ENCODE results near the gene SLC22A23. TPM values are rescaled to one million over a fixed set of nuclear protein-coding genes. Genes with fewer than 3 reads are reported as not detected.

SLC22A23 gene
- total and polyA plus RNA-seq, 2 experiments from 2014 or later, result 2.4 to 7.3 TPM

GRCh38 chr6:3368685-3369084 lies 88.2 kb downstream of the SLC22A23 start:
- Histone ChIP-seq H3K36me3 (ENCODE audit: low read depth) (no peaks in the 10 kb centered on the region), H3K27me3 (replicated peaks; ENCODE audit: insufficient read depth) (no peaks in the 10 kb centered on the region), H3K4me2 (ENCODE audit: unreplicated experiment) (no peak overlapping the region), H3K9me3 (ENCODE audit: low read depth) (no peaks in the 10 kb centered on the region), H3K9ac (no peak overlapping the region), H3K4me3 (no peak overlapping the region), H2AFZ (no peak overlapping the region), H3F3A (ENCODE audit: insufficient read depth) (no peaks in the 10 kb centered on the region), H3K79me2 (ENCODE audit: insufficient read depth) (no peaks in the 10 kb centered on the region), H4K20me1 (ENCODE audit: insufficient read depth) (no peaks in the 10 kb centered on the region), H3K27ac (no peak overlapping the region), H3K4me1 (ENCODE audit: insufficient read depth) (no peaks in the 10 kb centered on the region), H3K9me2 (ENCODE audit: insufficient read depth) (no peaks in the 10 kb centered on the region)
- DNase-seq, result no peak
- in situ Hi-C loops (cut with MboI), result no loop called here
- WGBS, 2 experiments (ENCODE audit: low coverage in 1 of 2, low lambda C conversion rate in 2 of 2, missing lambda C conversion rate in 2 of 2), result 59 to 62% methylated on average over 4 of the region's 4 CpGs
- TF ChIP-seq EZH2 (IDR thresholded peaks at IDR 0.05; ENCODE audit: insufficient read depth, poor library complexity, severe bottlenecking) (no peak), EZH2phosphoT487 (IDR thresholded peaks at IDR 0.05; ENCODE audit: insufficient read depth, low read depth) (no peak)

- no peak overlapping the region for H3K4me2 ChIP-seq (ENCODE audit: unreplicated experiment)
- WGBS, 2 experiments (ENCODE audit: low coverage in 1 of 2, low lambda C conversion rate in 2 of 2, missing lambda C conversion rate in 2 of 2), result 56 to 57% methylated on average over 5 of the region's 5 CpGs
- H2AFZ ChIP-seq, result no peak overlapping the region
- no peaks in the 10 kb centered on the region for H3F3A ChIP-seq (ENCODE audit: insufficient read depth)
- TF ChIP-seq EZH2 (IDR thresholded peaks at IDR 0.05; ENCODE audit: insufficient read depth, poor library complexity, severe bottlenecking), result no peak
- TF ChIP-seq EZH2phosphoT487 (IDR thresholded peaks at IDR 0.05; ENCODE audit: insufficient read depth, low read depth), result no peak
- DNase-seq, result no peak
- H3K9ac ChIP-seq, result no peak overlapping the region
- H3K79me2 ChIP-seq (ENCODE audit: insufficient read depth), result no peaks in the 10 kb centered on the region
- H3K36me3 ChIP-seq (ENCODE audit: low read depth), result no peaks in the 10 kb centered on the region
- no peaks in the 10 kb centered on the region for H3K9me3 ChIP-seq (ENCODE audit: low read depth)
- H3K9me2 ChIP-seq (ENCODE audit: insufficient read depth), result no peaks in the 10 kb centered on the region
- no peak overlapping the region for H3K27ac ChIP-seq
- no peaks in the 10 kb centered on the region for H3K27me3 ChIP-seq (replicated peaks; ENCODE audit: insufficient read depth)
- H4K20me1 ChIP-seq (ENCODE audit: insufficient read depth), result no peaks in the 10 kb centered on the region
- in situ Hi-C loops (cut with MboI), result no loop called here
- H3K4me1 ChIP-seq (ENCODE audit: insufficient read depth), result no peaks in the 10 kb centered on the region
- H3K4me3 ChIP-seq, result no peak overlapping the region
Observed at GRCh38 chr6:3367630-3368029, 89.2 kb downstream of the SLC22A23 start.

GRCh38 chr6:3366596-3367413 lies 90.0 kb downstream of the SLC22A23 start:
- Histone ChIP-seq H4K20me1 (ENCODE audit: insufficient read depth) (no peaks in the 10 kb centered on the region), H3K9me3 (ENCODE audit: low read depth) (no peaks in the 10 kb centered on the region), H3K4me1 (ENCODE audit: insufficient read depth) (no peaks in the 10 kb centered on the region), H3K36me3 (ENCODE audit: low read depth) (no peaks in the 10 kb centered on the region), H3K4me3 (no peak overlapping the region), H3K9ac (no peak overlapping the region), H3K79me2 (ENCODE audit: insufficient read depth) (no peaks in the 10 kb centered on the region), H3K27me3 (replicated peaks; ENCODE audit: insufficient read depth) (no peaks in the 10 kb centered on the region), H2AFZ (no peak overlapping the region), H3K9me2 (ENCODE audit: insufficient read depth) (no peaks in the 10 kb centered on the region), H3K4me2 (ENCODE audit: unreplicated experiment) (no peak overlapping the region), H3F3A (ENCODE audit: insufficient read depth) (no peaks in the 10 kb centered on the region), H3K27ac (no peak overlapping the region)
- TF ChIP-seq EZH2phosphoT487 (IDR thresholded peaks at IDR 0.05; ENCODE audit: insufficient read depth, low read depth), result no peak
- no peak for TF ChIP-seq EZH2 (IDR thresholded peaks at IDR 0.05; ENCODE audit: insufficient read depth, poor library complexity, severe bottlenecking)
- in situ Hi-C loops (cut with MboI), result no loop called here
- 93 to 97% methylated on average over 5 of the region's 5 CpGs for WGBS, 2 experiments (ENCODE audit: low coverage in 1 of 2, low lambda C conversion rate in 2 of 2, missing lambda C conversion rate in 2 of 2)
- no peak for DNase-seq

- Histone ChIP-seq H3K9me2 (ENCODE audit: insufficient read depth) (no peaks in the 10 kb centered on the region), H4K20me1 (ENCODE audit: insufficient read depth) (no peaks in the 10 kb centered on the region), H3K27me3 (replicated peaks; ENCODE audit: insufficient read depth) (no peaks in the 10 kb centered on the region), H3K9ac (no peak overlapping the region), H3K27ac (no peak overlapping the region), H3F3A (ENCODE audit: insufficient read depth) (peaks cover 3% of the 10 kb centered on the region; the same call in 1 of the 2 replicates), H3K79me2 (ENCODE audit: insufficient read depth) (no peaks in the 10 kb centered on the region), H3K4me2 (ENCODE audit: unreplicated experiment) (no peak overlapping the region), H3K4me3 (no peak overlapping the region), H2AFZ (no peak overlapping the region), H3K9me3 (ENCODE audit: low read depth) (no peaks in the 10 kb centered on the region), H3K36me3 (ENCODE audit: low read depth) (no peaks in the 10 kb centered on the region), H3K4me1 (ENCODE audit: insufficient read depth) (0 out of 2 replicates have a peak, but pooled peaks cover 2% of the 10 kb centered on the region)
- TF ChIP-seq EZH2phosphoT487 (IDR thresholded peaks at IDR 0.05; ENCODE audit: insufficient read depth, low read depth) (no peak), EZH2 (IDR thresholded peaks at IDR 0.05; ENCODE audit: insufficient read depth, poor library complexity, severe bottlenecking) (no peak)
- WGBS, 2 experiments (ENCODE audit: low coverage in 1 of 2, low lambda C conversion rate in 2 of 2, missing lambda C conversion rate in 2 of 2), result 77 to 80% methylated on average over 7 of the region's 7 CpGs
- in situ Hi-C loops (cut with MboI), result no loop called here
- DNase-seq, result no peak
Observed at GRCh38 chr6:3364391-3364790, 92.5 kb downstream of the SLC22A23 start.
